Neural cell (in vitro differentiated cells): ENCODE measurements around the gene TEX11. TPM values are rescaled to one million over a fixed set of nuclear protein-coding genes. Genes with fewer than 3 reads are reported as not detected.

Source experiments
- H2AFZ ChIP-seq: fragments of 200-600, 300-800 bp; sonication (generic), shearing (Covaris generic); 2 replicates; pipeline ENCODE4 v1.6.0; 2014; ENCODE audit warnings: low read depth, mild to moderate bottlenecking, antibody characterized with exemption, low read length, moderate library complexity
- H3F3A ChIP-seq: fragments of 200-600 bp; shearing (Covaris generic); 2 replicates; pipeline ENCODE4 v1.6.1; 2016; ENCODE audit warnings: mild to moderate bottlenecking, moderate library complexity, mixed read lengths, antibody characterized with exemption, low read length; ENCODE audit not compliant: insufficient read depth, poor library complexity, severe bottlenecking
- H3K27ac ChIP-seq: fragments of 200-600, 300-800 bp; sonication (generic), shearing (Covaris generic); 2 replicates; pipeline ENCODE4 v1.5.1; 2014; ENCODE audit warnings: mild to moderate bottlenecking, low read length, moderate library complexity
- H3K27me3 ChIP-seq: fragments of 300-800, 200-600 bp; sonication (generic), shearing (Covaris generic); 2 replicates; pipeline ENCODE4 v1.6.0; 2014; ENCODE audit warnings: mild to moderate bottlenecking, low read depth, low read length, moderate library complexity; ENCODE audit not compliant: insufficient read depth
- H3K36me3 ChIP-seq: fragments of 300-800, 200-600 bp; sonication (generic), shearing (Covaris generic); 2 replicates; pipeline ENCODE4 v1.5.1; 2014; ENCODE audit warnings: mild to moderate bottlenecking, antibody characterized with exemption, low read length, moderate library complexity; ENCODE audit not compliant: insufficient read depth
- H3K4me2 ChIP-seq: fragments of 300-800, 200-600 bp; sonication (generic), shearing (Covaris generic); 2 replicates; pipeline ENCODE4 v1.6.0; 2014; ENCODE audit warnings: mild to moderate bottlenecking, low read length
- H3K4me3 ChIP-seq: fragments of 300-800, 200-600 bp; sonication (generic), shearing (Covaris generic); 2 replicates; pipeline ENCODE4 v1.5.1; 2014; ENCODE audit warnings: mild to moderate bottlenecking, low read length, moderate library complexity
- H3K79me2 ChIP-seq: fragments of 200-600 bp; shearing (Covaris generic); replicated peaks from 2 replicates; pipeline ENCODE4 v1.6.0; 2014; ENCODE audit warnings: mild to moderate bottlenecking, low read length, moderate library complexity; ENCODE audit not compliant: insufficient read depth
- H3K9ac ChIP-seq: fragments of 300-800, 200-600 bp; sonication (generic), shearing (Covaris generic); 2 replicates; pipeline ENCODE4 v1.6.1; 2016; ENCODE audit warnings: mild to moderate bottlenecking, low read length, mixed read lengths
- H3K9me2 ChIP-seq: fragments of 200-600 bp; shearing (Covaris generic); 2 replicates; pipeline ENCODE4 v1.6.1; 2016; ENCODE audit warnings: mild to moderate bottlenecking, low read length, mixed read lengths; ENCODE audit not compliant: insufficient read depth
- H3K9me3 ChIP-seq: fragments of 200-600, 300-800 bp; sonication (generic), shearing (Covaris generic); 2 replicates; pipeline ENCODE4 v1.6.1; 2016; ENCODE audit warnings: mild to moderate bottlenecking, mixed run types, low read length, moderate library complexity, mixed read lengths
- H4K20me1 ChIP-seq: fragments of 200-600 bp; shearing (Covaris generic); 2 replicates; pipeline ENCODE4 v1.6.1; 2016; ENCODE audit warnings: mild to moderate bottlenecking, mixed run types; ENCODE audit not compliant: insufficient read depth
- CTCF ChIP-seq: fragments of 450-650 bp; IDR thresholded peaks from 2 replicates; pipeline ENCODE4 v1.5.1; 2014; ENCODE audit warnings: antibody characterized with exemption, mild to moderate bottlenecking, moderate library complexity; ENCODE audit not compliant: poor library complexity, severe bottlenecking
- EP300 ChIP-seq: fragments of 450-650 bp; conservative IDR thresholded peaks from 2 replicates; pipeline ENCODE4 v1.6.1; 2014; ENCODE audit warnings: antibody characterized with exemption, mild to moderate bottlenecking, moderate library complexity; ENCODE audit not compliant: poor library complexity, severe bottlenecking
- EZH2 ChIP-seq: fragments of 200-600, 300-800 bp; shearing (Covaris generic), sonication (generic); IDR thresholded peaks from 2 replicates; pipeline ENCODE4 v1.6.1; 2014; ENCODE audit warnings: antibody characterized with exemption, low read length, borderline replicate concordance, mild to moderate bottlenecking; ENCODE audit not compliant: insufficient read depth, poor library complexity, severe bottlenecking
- MXI1 ChIP-seq: fragments of 450-650 bp; conservative IDR thresholded peaks from 2 replicates; pipeline ENCODE4 v1.6.1; 2014; ENCODE audit warnings: antibody characterized with exemption, mild to moderate bottlenecking; ENCODE audit not compliant: poor library complexity, severe bottlenecking
- POLR2AphosphoS5 ChIP-seq: IDR thresholded peaks from 2 replicates; pipeline ENCODE4 v1.6.1; 2012
- RAD21 ChIP-seq: fragments of 450-650 bp; conservative IDR thresholded peaks from 2 replicates; pipeline ENCODE4 v1.6.1; 2014; ENCODE audit warnings: antibody characterized with exemption, mild to moderate bottlenecking, moderate library complexity
- SMC3 ChIP-seq: fragments of 450-650 bp; conservative IDR thresholded peaks from 2 replicates; pipeline ENCODE4 v1.6.1; 2014; ENCODE audit warnings: antibody characterized with exemption, mild to moderate bottlenecking, moderate library complexity; ENCODE audit not compliant: poor library complexity
- TAF1 ChIP-seq: IDR thresholded peaks from 2 replicates; pipeline ENCODE4 v1.6.1; 2012; ENCODE audit warnings: low read depth
- polyA plus RNA-seq: library from polyadenylated mRNA; depleted of rRNA; stranded (reverse); fragments of >200 nt; gene quantifications from 2 replicates; pipeline ENCODE4 v1.2.3, GENCODE V29; 2014
- TF ChIP-seq, protein P1 (sequence below): IDR thresholded peaks from 2 replicates; pipeline ENCODE4 v1.6.1; 2012; ENCODE audit warnings: borderline replicate concordance

TEX11 gene
- polyA plus RNA-seq, 1 donor from 2014 or later: not detected

DNA sequence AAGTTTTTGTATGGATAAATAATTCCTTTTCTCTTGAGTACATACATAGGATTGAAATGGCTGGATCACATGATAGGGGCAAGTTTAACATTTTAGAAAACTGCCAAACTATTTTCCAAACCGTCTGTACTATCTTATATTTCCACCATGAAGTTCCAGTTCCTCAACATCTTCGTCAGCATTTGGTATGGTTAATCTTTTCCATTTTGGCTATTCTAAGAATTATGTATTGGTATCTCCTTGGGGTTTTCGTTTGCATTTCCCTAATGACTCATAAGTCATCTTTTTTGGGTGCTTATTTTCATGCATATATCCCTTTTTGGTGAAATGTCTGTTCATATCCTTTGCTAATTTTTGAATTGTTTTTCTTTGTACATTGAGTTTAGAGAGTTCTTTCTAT lies 236.2 kb downstream of the TEX11 start:
- Histone ChIP-seq H3K4me2 (no peak overlapping the region), H3K4me3 (no peak overlapping the region), H3K9me2 (no peaks in the 10 kb centered on the region), H2AFZ (no peak overlapping the region), H3K27ac (no peak overlapping the region), H4K20me1 (no peaks in the 10 kb centered on the region), H3K36me3 (no peaks in the 10 kb centered on the region), H3K9me3 (no peaks in the 10 kb centered on the region), H3K79me2 (no peaks in the 10 kb centered on the region), H3K9ac (no peak overlapping the region), H3K27me3 (no peaks in the 10 kb centered on the region), H3F3A (no peaks in the 10 kb centered on the region)
- TF ChIP-seq RAD21 (no peak), SMC3 (no peak), TAF1 (no peak), EZH2 (no peak), EP300 (no peak), CTCF (no peak), MXI1 (no peak), POLR2AphosphoS5 (no peak)
- TF ChIP-seq, protein P1, sequence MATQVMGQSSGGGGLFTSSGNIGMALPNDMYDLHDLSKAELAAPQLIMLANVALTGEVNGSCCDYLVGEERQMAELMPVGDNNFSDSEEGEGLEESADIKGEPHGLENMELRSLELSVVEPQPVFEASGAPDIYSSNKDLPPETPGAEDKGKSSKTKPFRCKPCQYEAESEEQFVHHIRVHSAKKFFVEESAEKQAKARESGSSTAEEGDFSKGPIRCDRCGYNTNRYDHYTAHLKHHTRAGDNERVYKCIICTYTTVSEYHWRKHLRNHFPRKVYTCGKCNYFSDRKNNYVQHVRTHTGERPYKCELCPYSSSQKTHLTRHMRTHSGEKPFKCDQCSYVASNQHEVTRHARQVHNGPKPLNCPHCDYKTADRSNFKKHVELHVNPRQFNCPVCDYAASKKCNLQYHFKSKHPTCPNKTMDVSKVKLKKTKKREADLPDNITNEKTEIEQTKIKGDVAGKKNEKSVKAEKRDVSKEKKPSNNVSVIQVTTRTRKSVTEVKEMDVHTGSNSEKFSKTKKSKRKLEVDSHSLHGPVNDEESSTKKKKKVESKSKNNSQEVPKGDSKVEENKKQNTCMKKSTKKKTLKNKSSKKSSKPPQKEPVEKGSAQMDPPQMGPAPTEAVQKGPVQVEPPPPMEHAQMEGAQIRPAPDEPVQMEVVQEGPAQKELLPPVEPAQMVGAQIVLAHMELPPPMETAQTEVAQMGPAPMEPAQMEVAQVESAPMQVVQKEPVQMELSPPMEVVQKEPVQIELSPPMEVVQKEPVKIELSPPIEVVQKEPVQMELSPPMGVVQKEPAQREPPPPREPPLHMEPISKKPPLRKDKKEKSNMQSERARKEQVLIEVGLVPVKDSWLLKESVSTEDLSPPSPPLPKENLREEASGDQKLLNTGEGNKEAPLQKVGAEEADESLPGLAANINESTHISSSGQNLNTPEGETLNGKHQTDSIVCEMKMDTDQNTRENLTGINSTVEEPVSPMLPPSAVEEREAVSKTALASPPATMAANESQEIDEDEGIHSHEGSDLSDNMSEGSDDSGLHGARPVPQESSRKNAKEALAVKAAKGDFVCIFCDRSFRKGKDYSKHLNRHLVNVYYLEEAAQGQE: no peak

DNA sequence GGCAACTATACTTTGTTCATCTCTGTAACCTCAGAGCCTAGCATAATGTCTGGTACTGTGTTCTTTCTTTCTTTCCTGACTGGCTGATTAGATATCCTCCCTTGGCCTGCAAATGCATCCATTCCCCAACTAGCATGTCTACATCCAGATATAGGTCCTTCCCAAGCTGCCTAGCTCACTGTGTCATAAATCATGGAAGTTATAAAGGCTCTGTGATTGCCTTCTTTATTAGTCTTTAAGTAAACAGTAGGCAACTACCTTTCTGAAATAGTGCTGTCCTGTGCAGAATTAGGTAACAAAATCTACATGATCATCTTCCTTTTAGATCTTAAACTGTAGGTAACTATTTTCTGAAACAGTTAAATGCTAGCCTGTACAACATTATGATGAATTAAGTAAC lies 239.4 kb downstream of the TEX11 start:
- Histone ChIP-seq H3K9ac (no peak overlapping the region), H3K9me2 (no peaks in the 10 kb centered on the region), H3K79me2 (no peaks in the 10 kb centered on the region)

More for the DNA sequence above, 239.4 kb downstream of the TEX11 start:
- no peak for TF ChIP-seq SMC3
- TF ChIP-seq TAF1: no peak
- no peak for TF ChIP-seq EP300
- TF ChIP-seq CTCF: no peak
- TF ChIP-seq MXI1: no peak
- TF ChIP-seq POLR2AphosphoS5: no peak
- TF ChIP-seq RAD21: no peak
- no peak for TF ChIP-seq EZH2
- Histone ChIP-seq H3F3A (no peaks in the 10 kb centered on the region), H3K36me3 (no peaks in the 10 kb centered on the region), H4K20me1 (no peaks in the 10 kb centered on the region), H3K27ac (no peak overlapping the region), H3K27me3 (no peaks in the 10 kb centered on the region), H3K4me2 (no peak overlapping the region), H2AFZ (no peak overlapping the region), H3K9me3 (no peaks in the 10 kb centered on the region), H3K4me3 (no peak overlapping the region)
